ENCODE results near the gene SMYD4.

SMYD4 gene

GRCh38 chr17:1843947-1844346 lies 14.2 kb upstream of the SMYD4 start:
- peaks cover 17% of the 10 kb centered on the region for H3K4me1 ChIP-seq (ENCODE audit: low read depth, poor library complexity, severe bottlenecking)
- H3K4me2 ChIP-seq: peak overlapping the region; percentile 42; the same call in 1 of the 2 replicates
- H3K79me2 ChIP-seq (ENCODE audit: insufficient read depth, low read depth): peaks cover 16% of the 10 kb centered on the region; the same call in 1 of the 2 replicates
- no peak for TF ChIP-seq CTCF (conservative IDR thresholded peaks at IDR 0.05; ENCODE audit: low read depth, low read length)
- no peaks in the 10 kb centered on the region for H3K36me3 ChIP-seq (ENCODE audit: insufficient read depth)
- H3K27me3 ChIP-seq (ENCODE audit: insufficient read depth, low read depth): no peaks in the 10 kb centered on the region
- H3K27ac ChIP-seq: peak overlapping the region; percentile 38; the same call in 1 of the 2 replicates
- H3K4me3 ChIP-seq (IDR thresholded peaks at IDR 0.05; ENCODE audit: insufficient read depth, low read depth, low read length): no peak overlapping the region
- no peak overlapping the region for H2AFZ ChIP-seq (ENCODE audit: low read depth)
- H3K9ac ChIP-seq: no peak overlapping the region
- no peaks in the 10 kb centered on the region for H4K20me1 ChIP-seq (ENCODE audit: insufficient read depth)

GRCh38 chr17:1839516-1839915 lies 9.8 kb upstream of the SMYD4 start:
- Histone ChIP-seq H3K27me3 (ENCODE audit: insufficient read depth, low read depth) (no peaks in the 10 kb centered on the region), H3K4me3 (IDR thresholded peaks at IDR 0.05; ENCODE audit: insufficient read depth, low read depth, low read length) (no peak overlapping the region), H3K9ac (no peak overlapping the region), H3K4me2 (no peak overlapping the region), H2AFZ (ENCODE audit: low read depth) (no peak overlapping the region), H3K27ac (no peak overlapping the region), H3K4me1 (ENCODE audit: low read depth, poor library complexity, severe bottlenecking) (peaks cover 33% of the 10 kb centered on the region), H4K20me1 (ENCODE audit: insufficient read depth) (no peaks in the 10 kb centered on the region), H3K79me2 (ENCODE audit: insufficient read depth, low read depth) (peaks cover 22% of the 10 kb centered on the region; the same call in 1 of the 2 replicates), H3K36me3 (ENCODE audit: insufficient read depth) (no peaks in the 10 kb centered on the region)
- no peak for TF ChIP-seq CTCF (conservative IDR thresholded peaks at IDR 0.05; ENCODE audit: low read depth, low read length)

GRCh38 chr17:1834380-1835149 lies 4.9 kb upstream of the SMYD4 start:
- H2AFZ ChIP-seq (ENCODE audit: low read depth): no peak overlapping the region
- peak overlapping the region; percentile 60 for H3K4me2 ChIP-seq
- H3K27me3 ChIP-seq (ENCODE audit: insufficient read depth, low read depth): no peaks in the 10 kb centered on the region
- no peak overlapping the region; the same call in 1 of the 2 replicates for H3K27ac ChIP-seq
- H3K9ac ChIP-seq: no peak overlapping the region
- H3K4me3 ChIP-seq (IDR thresholded peaks at IDR 0.05; ENCODE audit: insufficient read depth, low read depth, low read length): no peak overlapping the region
- no peaks in the 10 kb centered on the region for H3K36me3 ChIP-seq (ENCODE audit: insufficient read depth)
- peaks cover 44% of the 10 kb centered on the region for H3K4me1 ChIP-seq (ENCODE audit: low read depth, poor library complexity, severe bottlenecking)
- no peaks in the 10 kb centered on the region for H4K20me1 ChIP-seq (ENCODE audit: insufficient read depth)
- no peak for TF ChIP-seq CTCF (conservative IDR thresholded peaks at IDR 0.05; ENCODE audit: low read depth, low read length)
- H3K79me2 ChIP-seq (ENCODE audit: insufficient read depth, low read depth): peaks cover 26% of the 10 kb centered on the region; the same call in 1 of the 2 replicates

GRCh38 chr17:1830288-1830687 lies 586 bp upstream of the SMYD4 start:
- no peak for TF ChIP-seq CTCF (conservative IDR thresholded peaks at IDR 0.05; ENCODE audit: low read depth, low read length)
- Histone ChIP-seq H4K20me1 (ENCODE audit: insufficient read depth) (no peaks in the 10 kb centered on the region), H3K79me2 (ENCODE audit: insufficient read depth, low read depth) (peaks cover 20% of the 10 kb centered on the region; the same call in 1 of the 2 replicates), H3K27ac (no peak overlapping the region; the same call in 1 of the 2 replicates), H3K4me3 (IDR thresholded peaks at IDR 0.05; ENCODE audit: insufficient read depth, low read depth, low read length) (no peak overlapping the region), H3K4me1 (ENCODE audit: low read depth, poor library complexity, severe bottlenecking) (peaks cover 40% of the 10 kb centered on the region), H3K9ac (no peak overlapping the region), H2AFZ (ENCODE audit: low read depth) (peak overlapping the region; percentile 66; the same call in 1 of the 2 replicates), H3K27me3 (ENCODE audit: insufficient read depth, low read depth) (no peaks in the 10 kb centered on the region), H3K4me2 (peak overlapping the region; percentile 93), H3K36me3 (ENCODE audit: insufficient read depth) (no peaks in the 10 kb centered on the region)

All from KMS-11 (cell line).